Activated CD8-positive, alpha-beta memory T cell treated with anti-CD3 and anti-CD28 coated beads for 36 hours (primary cell): Measurements from ENCODE around the gene CCDC138. TPM values are rescaled to one million over a fixed set of nuclear protein-coding genes. Genes with fewer than 3 reads are reported as not detected.

Experiments used
- CTCF ChIA-PET: fragments of 350-600 bp; sonication (Branson Sonifier 250); formaldehyde crosslinking; loops from one replicate; lab custom pipeline; 2021; ENCODE audit warnings: antibody characterized with exemption; lab: Charles Lee
- POLR2A ChIA-PET: fragments of 350-600 bp; sonication (Branson Sonifier 250); formaldehyde crosslinking; loops from one replicate; lab custom pipeline; 2021; ENCODE audit warnings: antibody characterized with exemption; lab: Charles Lee
- total RNA-seq, 2 experiments: library from RNA; stranded (reverse); gene quantifications; one replicate each; pipeline ENCODE4 v1.2.3, GENCODE V29; 2021

CCDC138 gene
- total RNA-seq, 2 experiments from 2014 or later = 14.0 to 16.0 TPM

GRCh38 chr2:108878276-108878675 lies 91.7 kb downstream of the CCDC138 start:
- ChIA-PET POLR2A (no interaction called here), CTCF (no interaction called here)

GRCh38 chr2:108884619-108885018 lies 98.0 kb downstream of the CCDC138 start:
- ChIA-PET CTCF (no interaction called here), POLR2A (no interaction called here)

GRCh38 chr2:108889907-108890306 lies 103.3 kb downstream of the CCDC138 start:
- CTCF ChIA-PET = no interaction called here
- POLR2A ChIA-PET = no interaction called here

GRCh38 chr2:108893277-108893676 lies 106.7 kb downstream of the CCDC138 start:
- ChIA-PET POLR2A (no interaction called here), CTCF (no interaction called here)

- ChIA-PET POLR2A (no interaction called here), CTCF (no interaction called here)
Measured at GRCh38 chr2:108894766-108895165, 108.2 kb downstream of the CCDC138 start.

GRCh38 chr2:108895188-108895587 lies 108.6 kb downstream of the CCDC138 start:
- ChIA-PET CTCF (no interaction called here), POLR2A (no interaction called here)

- POLR2A ChIA-PET = no interaction called here
Measured at GRCh38 chr2:108896741-108897140, 110.2 kb downstream of the CCDC138 start.

GRCh38 chr2:108898315-108899082 lies 111.9 kb downstream of the CCDC138 start:
- ChIA-PET CTCF (no interaction called here), POLR2A (no interaction called here)

More at GRCh38 chr2:108896741-108897140, 110.2 kb downstream of the CCDC138 start:
- CTCF ChIA-PET = no interaction called here

GRCh38 chr2:108904680-108905079 lies 118.1 kb downstream of the CCDC138 start:
- POLR2A ChIA-PET = no interaction called here
- CTCF ChIA-PET = no interaction called here

GRCh38 chr2:108905176-108905575 lies 118.6 kb downstream of the CCDC138 start:
- CTCF ChIA-PET = no interaction called here
- POLR2A ChIA-PET = no interaction called here

- ChIA-PET POLR2A (no interaction called here), CTCF (no interaction called here)
Measured at GRCh38 chr2:108905906-108906305, 119.3 kb downstream of the CCDC138 start.

GRCh38 chr2:108906403-108907077 lies 120.0 kb downstream of the CCDC138 start:
- CTCF ChIA-PET = no interaction called here
- POLR2A ChIA-PET = no interaction called here

GRCh38 chr2:108907822-108908712 lies 121.5 kb downstream of the CCDC138 start:
- CTCF ChIA-PET = no interaction called here

GRCh38 chr2:108908713-108909070 lies 122.1 kb downstream of the CCDC138 start:
- CTCF ChIA-PET = no interaction called here
- POLR2A ChIA-PET = no interaction called here

More at GRCh38 chr2:108907822-108908712, 121.5 kb downstream of the CCDC138 start:
- POLR2A ChIA-PET = no interaction called here

GRCh38 chr2:108909275-108909823 lies 122.8 kb downstream of the CCDC138 start:
- ChIA-PET CTCF (no interaction called here), POLR2A (no interaction called here)

GRCh38 chr2:108910011-108910431 lies 123.5 kb downstream of the CCDC138 start:
- POLR2A ChIA-PET = no interaction called here
- CTCF ChIA-PET = no interaction called here

GRCh38 chr2:108910541-108911396 lies 124.2 kb downstream of the CCDC138 start:
- ChIA-PET POLR2A (no interaction called here), CTCF (no interaction called here)

- CTCF ChIA-PET = no interaction called here
- POLR2A ChIA-PET = no interaction called here
Measured at GRCh38 chr2:108911401-108911800, 124.8 kb downstream of the CCDC138 start.
